ENCODE measurements around the gene C3orf18. TPM values are rescaled to one million over a fixed set of nuclear protein-coding genes. Genes with fewer than 3 reads are reported as not detected.

Gene C3orf18
- total RNA-seq, 2 donors from 2014 or later = 7.5 to 11.0 TPM

- peak; percentile 54 for DNase-seq (ENCODE audit: low spot score)
- Histone ChIP-seq H3K4me3 (no peak overlapping the region), H3K27me3 (replicated peaks; ENCODE audit: insufficient read depth) (no peaks in the 10 kb centered on the region), H3K9me3 (no peaks in the 10 kb centered on the region), H3K4me1 (replicated peaks) (no peaks in the 10 kb centered on the region), H3K36me3 (no peaks in the 10 kb centered on the region), H3K27ac (no peak overlapping the region)
- intact Hi-C loops (cut with DNase I) = no loop called here
- 18% methylated on average over 7 of the region's 7 CpGs for WGBS
- TF ChIP-seq, protein P1, sequence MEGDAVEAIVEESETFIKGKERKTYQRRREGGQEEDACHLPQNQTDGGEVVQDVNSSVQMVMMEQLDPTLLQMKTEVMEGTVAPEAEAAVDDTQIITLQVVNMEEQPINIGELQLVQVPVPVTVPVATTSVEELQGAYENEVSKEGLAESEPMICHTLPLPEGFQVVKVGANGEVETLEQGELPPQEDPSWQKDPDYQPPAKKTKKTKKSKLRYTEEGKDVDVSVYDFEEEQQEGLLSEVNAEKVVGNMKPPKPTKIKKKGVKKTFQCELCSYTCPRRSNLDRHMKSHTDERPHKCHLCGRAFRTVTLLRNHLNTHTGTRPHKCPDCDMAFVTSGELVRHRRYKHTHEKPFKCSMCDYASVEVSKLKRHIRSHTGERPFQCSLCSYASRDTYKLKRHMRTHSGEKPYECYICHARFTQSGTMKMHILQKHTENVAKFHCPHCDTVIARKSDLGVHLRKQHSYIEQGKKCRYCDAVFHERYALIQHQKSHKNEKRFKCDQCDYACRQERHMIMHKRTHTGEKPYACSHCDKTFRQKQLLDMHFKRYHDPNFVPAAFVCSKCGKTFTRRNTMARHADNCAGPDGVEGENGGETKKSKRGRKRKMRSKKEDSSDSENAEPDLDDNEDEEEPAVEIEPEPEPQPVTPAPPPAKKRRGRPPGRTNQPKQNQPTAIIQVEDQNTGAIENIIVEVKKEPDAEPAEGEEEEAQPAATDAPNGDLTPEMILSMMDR (IDR thresholded peaks at IDR 0.05) = peak; percentile 77 to 92 (median 82)
- TF ChIP-seq POLR2A (IDR thresholded peaks at IDR 0.05) = no peak
- TF ChIP-seq POLR2AphosphoS5 (IDR thresholded peaks at IDR 0.05) = peak; percentile 22
Observed at GRCh38 chr3:50519471-50520089, 48.0 kb downstream of the C3orf18 start.

GRCh38 chr3:50518436-50518835, 49.1 kb downstream of the C3orf18 start:
- WGBS = 94% methylated on average over 7 of the region's 7 CpGs
- H3K27ac ChIP-seq = no peak overlapping the region
- no peaks in the 10 kb centered on the region for H3K9me3 ChIP-seq
- DNase-seq (ENCODE audit: low spot score) = no peak
- no peaks in the 10 kb centered on the region for H3K27me3 ChIP-seq (replicated peaks; ENCODE audit: insufficient read depth)
- no peaks in the 10 kb centered on the region for H3K36me3 ChIP-seq
- no peak overlapping the region for H3K4me3 ChIP-seq
- intact Hi-C loops (cut with DNase I) = no loop called here
- TF ChIP-seq POLR2AphosphoS5 (IDR thresholded peaks at IDR 0.05) = no peak
- TF ChIP-seq, protein P1 (IDR thresholded peaks at IDR 0.05) = no peak
- no peak for TF ChIP-seq POLR2A (IDR thresholded peaks at IDR 0.05)
- H3K4me1 ChIP-seq (replicated peaks) = no peaks in the 10 kb centered on the region

DNA sequence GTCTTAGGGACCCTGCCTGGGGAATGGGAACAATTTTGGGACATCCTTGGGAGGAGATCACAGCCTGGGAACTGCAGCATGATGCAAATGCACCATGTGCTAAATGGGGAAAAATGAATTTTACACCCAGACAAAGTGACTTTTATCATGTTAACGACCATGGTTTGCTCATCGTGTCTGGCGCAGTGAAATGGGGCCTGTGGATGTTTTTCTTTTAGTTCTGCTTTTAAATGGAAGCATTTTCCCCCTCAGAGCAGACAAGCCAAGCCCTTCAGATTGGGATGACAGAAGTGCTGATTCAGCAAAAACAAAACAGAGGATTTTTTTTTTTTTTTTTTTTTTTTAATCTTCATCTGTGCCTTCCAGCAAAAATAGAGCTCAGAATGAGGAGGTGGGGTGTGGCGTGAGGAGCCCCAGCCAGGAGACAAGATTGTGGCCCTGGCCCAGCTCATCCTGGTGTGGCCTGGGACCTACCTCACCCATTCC, 49.8 kb downstream of the C3orf18 start:
- 89% methylated on average over 4 of the region's 4 CpGs for WGBS
- TF ChIP-seq, protein P1 (IDR thresholded peaks at IDR 0.05) = no peak
- no peak for TF ChIP-seq POLR2AphosphoS5 (IDR thresholded peaks at IDR 0.05)

DNA sequence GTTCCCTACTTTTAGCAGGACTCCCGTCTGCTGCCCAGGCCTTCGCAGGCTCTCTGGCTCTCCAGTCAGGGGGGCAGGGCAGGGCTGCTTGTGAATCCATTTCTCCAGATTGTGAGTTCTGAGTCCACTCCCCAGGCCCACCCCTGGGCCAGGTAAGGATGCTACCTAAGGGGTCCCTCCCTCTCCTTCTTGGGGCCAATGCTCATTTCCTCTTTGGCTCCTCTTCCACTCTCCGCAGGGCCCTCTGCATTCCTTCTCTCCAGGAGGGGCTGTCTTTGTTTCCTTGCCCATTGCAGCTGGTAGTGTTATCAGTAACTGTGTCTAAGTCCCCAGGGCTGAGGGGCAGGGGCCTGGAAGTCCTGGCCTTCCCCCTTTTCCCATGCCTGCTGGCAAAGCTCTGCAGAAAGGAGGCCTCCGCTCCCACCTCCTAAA, 51.1 kb downstream of the C3orf18 start:
- no peak for DNase-seq (ENCODE audit: low spot score)
- no peaks in the 10 kb centered on the region for H3K9me3 ChIP-seq
- H3K36me3 ChIP-seq = no peaks in the 10 kb centered on the region
- WGBS = 65% methylated on average over 4 of the region's 4 CpGs
- no peaks in the 10 kb centered on the region for H3K4me1 ChIP-seq (replicated peaks)
- H3K4me3 ChIP-seq = no peak overlapping the region
- H3K27me3 ChIP-seq (replicated peaks; ENCODE audit: insufficient read depth) = no peaks in the 10 kb centered on the region
- no peak for TF ChIP-seq POLR2AphosphoS5 (IDR thresholded peaks at IDR 0.05)
- TF ChIP-seq, protein P1 (IDR thresholded peaks at IDR 0.05) = no peak
- TF ChIP-seq POLR2A (IDR thresholded peaks at IDR 0.05) = no peak
- peak overlapping the region; percentile 10 to 54 for H3K27ac ChIP-seq
- intact Hi-C loops (cut with DNase I) = no loop called here

More for the DNA sequence above, 49.8 kb downstream of the C3orf18 start:
- H3K4me1 ChIP-seq (replicated peaks) = no peaks in the 10 kb centered on the region
- H3K9me3 ChIP-seq = no peaks in the 10 kb centered on the region
- no peaks in the 10 kb centered on the region for H3K36me3 ChIP-seq
- no peak overlapping the region for H3K27ac ChIP-seq
- intact Hi-C loops (cut with DNase I) = no loop called here
- H3K4me3 ChIP-seq = no peak overlapping the region
- H3K27me3 ChIP-seq (replicated peaks; ENCODE audit: insufficient read depth) = no peaks in the 10 kb centered on the region
- no peak for DNase-seq (ENCODE audit: low spot score)
